Measurements from ENCODE around the gene CPZ.

- TF ChIP-seq CTCF (IDR thresholded peaks at IDR 0.05) (no peak), POLR2A (IDR thresholded peaks at IDR 0.05) (no peak)
Measured at GRCh38 chr4:8609406-8609805, 16.8 kb downstream of the CPZ start.

Data from adrenal gland (tissue), 5 donors.